ENCODE data around the gene DLG2. TPM values are rescaled to one million over a fixed set of nuclear protein-coding genes. Genes with fewer than 3 reads are reported as not detected.

The DLG2 gene
- total and polyA plus RNA-seq, 2 donors (not counting 3 experiments of a cell fraction or from before 2014, with no cell fraction given) = 0.15 to 1.1 TPM

DNA sequence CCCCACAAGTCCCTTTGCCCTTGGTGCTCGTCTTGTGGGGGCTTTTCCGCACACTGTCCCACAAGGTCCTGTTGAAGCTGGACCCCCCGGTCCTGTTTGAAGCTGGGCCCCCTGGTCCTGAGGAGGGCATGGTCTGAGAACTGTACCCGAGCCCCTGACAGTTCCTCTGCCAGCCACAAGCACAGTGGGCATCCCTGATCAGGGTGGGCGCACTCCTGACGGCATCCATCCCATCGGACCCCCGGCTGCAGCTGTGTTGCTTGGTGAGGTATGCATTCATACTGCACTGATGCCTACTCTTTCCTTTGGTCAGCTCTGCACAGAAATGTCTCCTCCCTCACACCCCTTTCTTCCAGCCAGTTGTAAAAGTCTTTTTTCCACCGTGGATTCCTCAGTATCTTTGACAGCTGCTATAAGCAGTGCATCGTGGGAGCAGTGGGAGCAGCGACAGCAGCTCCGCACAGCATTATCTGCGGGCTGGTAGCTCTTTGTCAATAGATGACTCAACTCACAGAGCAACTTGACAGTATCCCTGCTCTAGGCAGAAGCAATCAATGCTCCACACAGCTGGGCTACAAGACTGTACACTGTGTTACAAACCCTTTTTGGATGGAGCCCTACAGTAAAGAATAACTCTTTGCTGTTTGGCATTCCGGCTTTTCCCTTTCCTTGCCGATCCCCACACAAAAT is 1310.1 kb downstream of the DLG2 start:
- intact Hi-C loops (cut with micrococcal nuclease) = no loop called here
- Histone ChIP-seq H3K4me2 (ENCODE audit: insufficient read depth, low read length) (no peak overlapping the region), H3K79me2 (ENCODE audit: control insufficient read depth, insufficient read depth, low read length) (no peaks in the 10 kb centered on the region), H3K9ac (replicated peaks; ENCODE audit: extremely low read depth, insufficient read depth, low read length) (no peak overlapping the region), H2AFZ (ENCODE audit: low read depth, low read length) (no peak overlapping the region), H3K27ac (ENCODE audit: insufficient read depth, low read depth, low read length) (no peak overlapping the region), H4K20me1 (replicated peaks; ENCODE audit: control insufficient read depth, extremely low read depth, insufficient read depth, low read length) (no peaks in the 10 kb centered on the region), H3K36me3 (ENCODE audit: control insufficient read depth in 2 of 2, extremely low read depth in 1 of 2, insufficient read depth in 2 of 2, low read length in 2 of 2) (no peaks in the 10 kb centered on the region), H3K9me1 (replicated peaks; ENCODE audit: control insufficient read depth, extremely low read depth, insufficient read depth, low read length) (no peaks in the 10 kb centered on the region), H3K27me3 (ENCODE audit: control insufficient read depth in 2 of 2, insufficient read depth in 2 of 2, low read length in 2 of 2) (no peaks in the 10 kb centered on the region), H3K9me3 (replicated peaks; ENCODE audit: control insufficient read depth, insufficient read depth, low read length) (no peaks in the 10 kb centered on the region), H3K4me1 (ENCODE audit: control insufficient read depth, extremely low read depth, insufficient read depth, low read length) (no peaks in the 10 kb centered on the region), H3K4me3 (replicated peaks in 1 of 3; ENCODE audit: insufficient read depth in 1 of 3, low read depth in 1 of 3, low read length in 3 of 3) (no peak overlapping the region)
- no peak for TF ChIP-seq GATA2 (IDR thresholded peaks at IDR 0.05; ENCODE audit: insufficient read depth, insufficient read length, low read depth, low read length)
- TF ChIP-seq MYC (IDR thresholded peaks at IDR 0.05; ENCODE audit: low read depth, low read length) = no peak
- dilution Hi-C loops (cut with MboI; ENCODE audit: extremely low pct_ligation_motif_present, low sequenced_read_pairs) = no loop called here
- POLR2A ChIA-PET = no interaction called here
- no peak for DNase-seq (ENCODE audit: low read depth, low spot score)
- FAIRE-seq = no peak
- no TSS peak for BruUV-seq (replicated peaks)
- CTCF ChIA-PET = no interaction called here

DNA sequence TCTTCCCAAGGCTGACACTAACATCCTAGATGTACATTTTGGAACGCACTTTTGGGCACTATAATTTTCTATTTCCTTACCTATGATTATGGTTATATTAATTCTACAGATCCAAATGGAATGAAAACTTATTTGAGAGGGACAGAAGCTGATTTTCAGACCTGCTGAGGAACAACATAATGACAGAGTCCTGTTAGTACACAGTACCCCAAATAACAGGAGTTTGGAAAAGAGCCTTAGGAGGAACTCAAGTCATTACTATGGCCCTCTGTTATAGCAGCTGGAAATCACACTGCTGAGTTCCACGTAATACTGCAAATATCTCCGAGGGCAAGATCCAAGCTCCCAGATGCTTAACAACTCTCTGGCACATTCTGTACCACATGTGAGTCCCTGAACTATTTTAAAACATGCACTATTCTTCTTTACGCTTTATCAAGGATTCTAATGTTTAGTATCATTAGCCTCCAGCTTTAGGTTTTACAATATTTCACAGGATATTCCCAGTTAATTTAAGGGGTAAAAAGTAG is 1313.2 kb downstream of the DLG2 start:
- dilution Hi-C loops (cut with MboI; ENCODE audit: extremely low pct_ligation_motif_present, low sequenced_read_pairs) (no loop called here), intact Hi-C loops (cut with micrococcal nuclease) (no loop called here)
- Histone ChIP-seq H3K4me1 (ENCODE audit: control insufficient read depth, extremely low read depth, insufficient read depth, low read length) (no peaks in the 10 kb centered on the region), H4K20me1 (replicated peaks; ENCODE audit: control insufficient read depth, extremely low read depth, insufficient read depth, low read length) (no peaks in the 10 kb centered on the region), H3K36me3 (ENCODE audit: control insufficient read depth in 2 of 2, extremely low read depth in 1 of 2, insufficient read depth in 2 of 2, low read length in 2 of 2) (no peaks in the 10 kb centered on the region), H3K27me3 (ENCODE audit: control insufficient read depth in 2 of 2, insufficient read depth in 2 of 2, low read length in 2 of 2) (no peaks in the 10 kb centered on the region), H3K79me2 (ENCODE audit: control insufficient read depth, insufficient read depth, low read length) (no peaks in the 10 kb centered on the region), H3K4me2 (ENCODE audit: insufficient read depth, low read length) (no peak overlapping the region), H3K27ac (ENCODE audit: insufficient read depth, low read depth, low read length) (no peak overlapping the region), H3K9me1 (replicated peaks; ENCODE audit: control insufficient read depth, extremely low read depth, insufficient read depth, low read length) (no peaks in the 10 kb centered on the region), H3K9me3 (replicated peaks; ENCODE audit: control insufficient read depth, insufficient read depth, low read length) (no peaks in the 10 kb centered on the region), H3K4me3 (replicated peaks in 1 of 3; ENCODE audit: insufficient read depth in 1 of 3, low read depth in 1 of 3, low read length in 3 of 3) (no peak overlapping the region), H2AFZ (ENCODE audit: low read depth, low read length) (no peak overlapping the region), H3K9ac (replicated peaks; ENCODE audit: extremely low read depth, insufficient read depth, low read length) (no peak overlapping the region)
- ChIA-PET CTCF (no interaction called here), POLR2A (no interaction called here)
- DNase-seq (ENCODE audit: low read depth, low spot score) (no peak), FAIRE-seq (no peak)
- no peak for TF ChIP-seq POLR2A (IDR thresholded peaks at IDR 0.05; ENCODE audit: low read depth, low read length)
- no peak for TF ChIP-seq MYC (IDR thresholded peaks at IDR 0.05; ENCODE audit: low read depth, low read length)
- TF ChIP-seq FOS (IDR thresholded peaks at IDR 0.05; ENCODE audit: borderline replicate concordance, insufficient read depth, low read length) = no peak
- no peak for TF ChIP-seq JUN (IDR thresholded peaks at IDR 0.05; ENCODE audit: borderline replicate concordance, insufficient read depth, insufficient read length, low read depth)
- no peak for TF ChIP-seq EZH2 (IDR thresholded peaks at IDR 0.05; ENCODE audit: borderline replicate concordance, low read depth, low read length, severe bottlenecking)
- TF ChIP-seq, protein P1, sequence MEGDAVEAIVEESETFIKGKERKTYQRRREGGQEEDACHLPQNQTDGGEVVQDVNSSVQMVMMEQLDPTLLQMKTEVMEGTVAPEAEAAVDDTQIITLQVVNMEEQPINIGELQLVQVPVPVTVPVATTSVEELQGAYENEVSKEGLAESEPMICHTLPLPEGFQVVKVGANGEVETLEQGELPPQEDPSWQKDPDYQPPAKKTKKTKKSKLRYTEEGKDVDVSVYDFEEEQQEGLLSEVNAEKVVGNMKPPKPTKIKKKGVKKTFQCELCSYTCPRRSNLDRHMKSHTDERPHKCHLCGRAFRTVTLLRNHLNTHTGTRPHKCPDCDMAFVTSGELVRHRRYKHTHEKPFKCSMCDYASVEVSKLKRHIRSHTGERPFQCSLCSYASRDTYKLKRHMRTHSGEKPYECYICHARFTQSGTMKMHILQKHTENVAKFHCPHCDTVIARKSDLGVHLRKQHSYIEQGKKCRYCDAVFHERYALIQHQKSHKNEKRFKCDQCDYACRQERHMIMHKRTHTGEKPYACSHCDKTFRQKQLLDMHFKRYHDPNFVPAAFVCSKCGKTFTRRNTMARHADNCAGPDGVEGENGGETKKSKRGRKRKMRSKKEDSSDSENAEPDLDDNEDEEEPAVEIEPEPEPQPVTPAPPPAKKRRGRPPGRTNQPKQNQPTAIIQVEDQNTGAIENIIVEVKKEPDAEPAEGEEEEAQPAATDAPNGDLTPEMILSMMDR (IDR thresholded peaks at IDR 0.05; ENCODE audit: extremely low read depth in 1 of 2, insufficient read depth in 1 of 2, low read depth in 1 of 2, low read length in 2 of 2) = no peak
- TF ChIP-seq, protein P2, sequence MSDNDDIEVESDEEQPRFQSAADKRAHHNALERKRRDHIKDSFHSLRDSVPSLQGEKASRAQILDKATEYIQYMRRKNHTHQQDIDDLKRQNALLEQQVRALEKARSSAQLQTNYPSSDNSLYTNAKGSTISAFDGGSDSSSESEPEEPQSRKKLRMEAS (IDR thresholded peaks at IDR 0.05; ENCODE audit: insufficient read depth, insufficient read length) = no peak
- TF ChIP-seq POLR2AphosphoS5 (IDR thresholded peaks at IDR 0.05; ENCODE audit: insufficient read depth, low read depth, low read length) = no peak
- no TSS peak for BruUV-seq (replicated peaks)
